Lung (tissue), 12 donors: ENCODE data around the gene EXOC4. TPM values are rescaled to one million over a fixed set of nuclear protein-coding genes. Genes with fewer than 3 reads are reported as not detected.

Source experiments
- ATAC-seq: fragments of 200-7000 bp; cut with Tn5 transposase; one replicate; pipeline ENCODE4 v1.9.1; 2020; ENCODE audit warnings: moderate number of reproducible peaks; ENCODE audit not compliant: insufficient read depth, low FRiP score
- DNase-seq, 3 donors: peaks; one replicate each; pipeline ENCODE4 v3.0.0-alpha.2; 2013 to 2017
- H3K27ac ChIP-seq, 2 donors: one replicate each; pipeline ENCODE4 v1.5.1; 2013; ENCODE audit warnings: mild to moderate bottlenecking in 2 of 2, moderate library complexity in 2 of 2, control low read depth in 1 of 2, inconsistent platforms in 1 of 2, low read depth in 1 of 2, low read length in 1 of 2
- H3K27me3 ChIP-seq, 3 donors: one replicate each; pipeline ENCODE4 v1.5.1; 2013; ENCODE audit warnings: low read length in 2 of 3; ENCODE audit not compliant: control insufficient read depth in 3 of 3, insufficient read depth in 3 of 3
- H3K36me3 ChIP-seq, 4 donors: one replicate each; pipeline ENCODE4 v1.5.1; 2013; ENCODE audit warnings: low read length in 4 of 4, mild to moderate bottlenecking in 1 of 4, moderate library complexity in 1 of 4; ENCODE audit not compliant: control insufficient read depth in 4 of 4, insufficient read depth in 4 of 4
- H3K4me1 ChIP-seq, 5 donors: one replicate each; pipeline ENCODE4 v1.5.1; 2013; ENCODE audit warnings: low read length in 5 of 5, mild to moderate bottlenecking in 2 of 5, moderate library complexity in 1 of 5; ENCODE audit not compliant: control insufficient read depth in 5 of 5, insufficient read depth in 5 of 5
- H3K4me3 ChIP-seq: one replicate; pipeline ENCODE4 v1.5.1; 2013; ENCODE audit warnings: mild to moderate bottlenecking, control low read depth, moderate library complexity
- H3K9ac ChIP-seq, 2 donors: one replicate each; pipeline ENCODE4 v1.5.1; 2013; ENCODE audit warnings: low read length in 2 of 2, control low read depth in 1 of 2; ENCODE audit not compliant: insufficient read depth in 1 of 2
- H3K9me3 ChIP-seq, 4 donors: one replicate each; pipeline ENCODE4 v1.5.1; 2013; ENCODE audit warnings: low read length in 3 of 4, mild to moderate bottlenecking in 1 of 4, moderate library complexity in 1 of 4; ENCODE audit not compliant: control insufficient read depth in 4 of 4, insufficient read depth in 3 of 4
- CTCF ChIP-seq: IDR thresholded peaks from 2 replicates; pipeline ENCODE4 v1.5.1; 2012; ENCODE audit warnings: mild to moderate bottlenecking; ENCODE audit errors: control extremely low read depth, extremely low read depth
- WGBS, 2 donors: extraction: QIAGEN DNeasy Blood & Tissue Kit; methylation state at CpG; one replicate each; pipeline ENCODE4 v1.1.7; 2013; 5-methylcytosine and 5-hydroxymethylcytosine counted together
- polyA plus RNA-seq, 2 donors: library from polyadenylated mRNA; stranded (reverse); fragments of 200-250 nt; gene quantifications; one replicate each; pipeline ENCODE4 v1.2.1, GENCODE V29; 2013
- total RNA-seq, 2 donors: library from RNA; depleted of rRNA in 1 of 2; stranded (reverse); fragments of >200 nt in 1 of 2; gene quantifications; one replicate each; pipeline ENCODE4 v1.2.1, GENCODE V29; 2014 to 2021
- donor health status: control.
- donor health status: control.
- donor health status: Bipolar disorder and iron deficiency.
- donor health status: healthy.
- donor health status: DM: yes; HTN: yes; CAD: no.

EXOC4 gene
- total and polyA plus RNA-seq, 4 donors, result 10.3 to 232 (median 47.4) TPM

- H3K4me3 ChIP-seq, result no peak overlapping the region
Observed at GRCh38 chr7:133947458-133948254, 694.8 kb downstream of the EXOC4 start.

GRCh38 chr7:133948588-133948987 lies 695.7 kb downstream of the EXOC4 start:
- no peak overlapping the region for H3K27ac ChIP-seq

More at GRCh38 chr7:133947458-133948254, 694.8 kb downstream of the EXOC4 start:
- ATAC-seq (no peak), DNase-seq (no peak)
- Histone ChIP-seq H3K27me3 (no peaks in the 10 kb centered on the region), H3K36me3 (peaks cover 0 to 2% (median 0%) of the 10 kb centered on the region in 4 donors), H3K9ac (no peak overlapping the region), H3K27ac (no peak overlapping the region), H3K9me3 (peaks cover 0 to 2% (median 0%) of the 10 kb centered on the region in 4 donors), H3K4me1 (no peaks in the 10 kb centered on the region)
- TF ChIP-seq CTCF, result no peak
- WGBS, 2 donors, result 90 to 93% methylated on average over 6 of the region's 6 CpGs

GRCh38 chr7:133950855-133951254 lies 698.0 kb downstream of the EXOC4 start:
- DNase-seq, result no peak
- peaks cover 0 to 5% (median under 1%) of the 10 kb centered on the region in 4 donors for H3K9me3 ChIP-seq
- H3K27me3 ChIP-seq, result no peaks in the 10 kb centered on the region
- H3K27ac ChIP-seq, result no peak overlapping the region
- WGBS, 2 donors, result 84 to 98% methylated on average over 4 of the region's 4 CpGs
- H3K36me3 ChIP-seq, result peaks cover 0 to 2% (median 0%) of the 10 kb centered on the region in 4 donors
- no peak overlapping the region for H3K9ac ChIP-seq
- no peak for TF ChIP-seq CTCF
- ATAC-seq, result no peak
- no peaks in the 10 kb centered on the region for H3K4me1 ChIP-seq
- H3K4me3 ChIP-seq, result no peak overlapping the region

More at GRCh38 chr7:133948588-133948987, 695.7 kb downstream of the EXOC4 start:
- H3K9me3 ChIP-seq, result peaks cover 0 to 2% (median 0%) of the 10 kb centered on the region in 4 donors
- H3K36me3 ChIP-seq, result peaks cover 0 to 2% (median 0%) of the 10 kb centered on the region in 4 donors
- H3K4me3 ChIP-seq, result no peak overlapping the region
- no peak for TF ChIP-seq CTCF
- DNase-seq, result no peak
- H3K4me1 ChIP-seq, result no peaks in the 10 kb centered on the region
- no peak overlapping the region for H3K9ac ChIP-seq
- ATAC-seq, result no peak
- no peaks in the 10 kb centered on the region for H3K27me3 ChIP-seq
- WGBS, 2 donors, result 93 to 96% methylated on average over 6 of the region's 6 CpGs
